IgD-negative memory B cell (primary cell): ENCODE data around the gene SPRN. TPM values are rescaled to one million over a fixed set of nuclear protein-coding genes. Genes with fewer than 3 reads are reported as not detected.
"Not testable (repeated sequence)": the region's sequence is repeated elsewhere in the genome, so short reads cannot be mapped to it uniquely, and the experiment has no call there.

ENCODE experiments used
- H3K27ac Mint-ChIP-seq, 3 donors: one replicate each; pipeline ENCODE4 v1.8.0; 2020 to 2022; ENCODE audit warnings: mild to moderate bottlenecking in 3 of 3, mixed read lengths in 3 of 3, moderate library complexity in 1 of 3
- H3K27me3 Mint-ChIP-seq: one replicate; pipeline ENCODE4 v1.8.0; 2021; ENCODE audit warnings: mixed read lengths
- H3K36me3 Mint-ChIP-seq: one replicate; pipeline ENCODE4 v1.8.0; 2020; ENCODE audit warnings: mild to moderate bottlenecking, mixed read lengths
- H3K4me1 Mint-ChIP-seq, 3 donors: one replicate each; pipeline ENCODE4 v1.8.0; 2020 to 2022; ENCODE audit warnings: mixed read lengths in 3 of 3, mild to moderate bottlenecking in 1 of 3
- H3K4me3 Mint-ChIP-seq, 4 donors: one replicate each; pipeline ENCODE4 v1.8.0; 2020 to 2022; ENCODE audit warnings: mild to moderate bottlenecking in 4 of 4, mixed read lengths in 4 of 4, moderate library complexity in 3 of 4
- H3K9me3 Mint-ChIP-seq, 3 donors: one replicate each; pipeline ENCODE4 v1.8.0; 2020 to 2021; ENCODE audit warnings: mixed read lengths in 3 of 3, mild to moderate bottlenecking in 1 of 3
- polyA plus RNA-seq: library from polyadenylated mRNA; unstranded; fragments of 300-500 nt; fragmentation: Illumina TruSeq; gene quantifications from one replicate; pipeline ENCODE4 v1.2.3, GENCODE V29; 2021

SPRN gene
- polyA plus RNA-seq: 0.40 TPM

- H3K4me1 Mint-ChIP-seq, H3K27ac Mint-ChIP-seq, H3K9me3 Mint-ChIP-seq, H3K36me3 Mint-ChIP-seq: not testable (repeated sequence)
- Mint-ChIP-seq H3K4me3 (peak within 1 kb of the TSS in 3 of 4 donors; percentile 48 to 65 (median 63)), H3K27me3 (peaks cover 11% of the 10 kb centered on the region)
These were observed at the start of gene SPRN for GRCh38 chr10:133424601-133425000. SPRN (minus strand) TSS chr10:133424625; CDS start chr10:133423681, 944 bp downstream.

DNA sequence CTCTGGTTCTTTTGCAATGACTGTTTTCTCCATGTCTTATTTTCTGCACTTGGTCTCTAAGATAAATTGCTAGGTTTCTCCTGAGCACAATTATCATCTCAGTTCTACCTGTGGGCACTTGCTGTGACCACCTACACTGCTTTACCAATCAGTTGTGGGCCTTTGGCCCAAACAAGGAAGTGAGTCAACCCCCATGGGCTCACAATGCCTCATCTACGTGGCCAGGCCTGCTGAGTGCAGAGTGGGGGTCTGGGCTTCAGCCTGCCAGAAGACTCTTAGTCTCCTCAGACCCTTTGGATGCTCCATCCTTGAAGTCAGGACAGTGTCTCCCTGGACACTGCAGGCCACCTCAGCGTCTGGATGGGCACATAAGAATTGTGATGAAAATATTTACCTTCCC is 49.6 kb upstream of the SPRN start:
- Mint-ChIP-seq H3K36me3 (peaks cover 5% of the 10 kb centered on the region), H3K27ac (no peak overlapping the region), H3K9me3 (peaks cover 0 to 3% (median 2%) of the 10 kb centered on the region in 3 donors), H3K4me3 (no peak overlapping the region), H3K4me1 (peaks cover 0 to 3% (median 2%) of the 10 kb centered on the region in 3 donors), H3K27me3 (peaks cover 3% of the 10 kb centered on the region)

- Mint-ChIP-seq H3K4me3 (no peak overlapping the region), H3K36me3 (peaks cover 5% of the 10 kb centered on the region), H3K27me3 (peaks cover 3% of the 10 kb centered on the region), H3K4me1 (peaks cover 0 to 3% (median 2%) of the 10 kb centered on the region in 3 donors), H3K9me3 (peaks cover 0 to 3% (median 2%) of the 10 kb centered on the region in 3 donors), H3K27ac (no peak overlapping the region)
These were observed 48.8 kb upstream of the SPRN start for GRCh38 chr10:133473270-133473669.

- Mint-ChIP-seq H3K27me3 (no peaks in the 10 kb centered on the region), H3K9me3 (peaks cover 0 to 3% (median 2%) of the 10 kb centered on the region in 3 donors), H3K36me3 (peaks cover 6% of the 10 kb centered on the region), H3K27ac (no peak overlapping the region), H3K4me3 (no peak overlapping the region), H3K4me1 (peaks cover 0 to 3% (median 2%) of the 10 kb centered on the region in 3 donors)
These were observed 47.1 kb upstream of the SPRN start for GRCh38 chr10:133471300-133472109.

DNA sequence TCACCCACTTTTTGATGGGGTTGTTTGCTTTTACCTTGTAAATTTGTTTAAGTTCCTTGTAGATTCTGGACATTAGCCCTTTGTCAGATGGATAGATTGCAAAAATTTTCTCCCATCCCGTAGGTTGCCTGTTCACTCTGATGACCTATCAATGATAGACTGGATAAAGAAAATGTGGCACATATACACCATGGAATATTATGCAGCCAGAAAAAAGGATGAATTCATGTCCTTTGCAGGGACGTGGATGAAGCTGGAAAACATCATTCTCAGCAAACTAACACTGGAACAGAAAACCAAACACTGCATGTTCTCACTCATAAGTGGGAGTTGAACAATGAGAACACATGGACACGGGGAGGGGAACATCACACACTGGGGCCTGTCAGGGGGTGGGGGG is 44.8 kb upstream of the SPRN start:
- not testable (repeated sequence) for H3K4me3 Mint-ChIP-seq, H3K4me1 Mint-ChIP-seq, H3K9me3 Mint-ChIP-seq, H3K27me3 Mint-ChIP-seq, H3K27ac Mint-ChIP-seq, H3K36me3 Mint-ChIP-seq

GRCh38 chr10:133467286-133467911 is 43.0 kb upstream of the SPRN start:
- H3K9me3 Mint-ChIP-seq: peaks cover 0 to 3% (median 2%) of the 10 kb centered on the region in 3 donors
- H3K4me1 Mint-ChIP-seq: no peaks in the 10 kb centered on the region
- no peak overlapping the region for H3K4me3 Mint-ChIP-seq
- peaks cover 5% of the 10 kb centered on the region for H3K36me3 Mint-ChIP-seq
- no peaks in the 10 kb centered on the region for H3K27me3 Mint-ChIP-seq
- no peak overlapping the region for H3K27ac Mint-ChIP-seq

DNA sequence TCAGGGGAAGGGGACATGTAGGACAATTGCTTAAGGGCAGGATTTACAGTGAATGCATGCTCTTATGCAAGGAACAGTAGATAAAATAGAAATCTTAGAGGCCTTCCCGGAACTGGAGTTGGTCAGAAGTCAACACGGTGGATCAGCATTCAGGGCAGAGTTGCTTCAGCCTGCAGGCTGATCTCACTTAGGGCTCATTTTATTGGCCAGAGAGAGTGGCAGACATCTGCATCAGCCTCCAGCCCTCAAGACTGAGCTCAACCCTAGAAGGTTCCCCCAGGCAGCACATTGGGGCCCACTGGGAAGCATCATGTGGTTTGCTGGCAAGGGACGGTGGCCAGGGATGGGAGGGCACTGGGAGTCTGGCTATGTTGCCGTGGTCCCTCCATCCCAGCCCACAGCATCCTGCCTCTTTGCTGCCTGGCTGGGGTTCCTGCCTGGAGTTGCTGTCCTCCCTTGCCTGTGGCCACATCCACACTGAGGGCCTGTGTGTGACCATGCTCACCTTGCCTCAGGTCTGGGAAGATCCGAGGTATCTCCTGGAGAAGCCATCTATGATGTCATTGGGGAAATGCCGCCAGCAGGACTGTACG is 42.4 kb upstream of the SPRN start:
- H3K27ac Mint-ChIP-seq: peak overlapping the region in 1 of 3 donors; percentile 52

GRCh38 chr10:133465950-133466474 is 41.6 kb upstream of the SPRN start:
- Mint-ChIP-seq H3K36me3 (peaks cover 7% of the 10 kb centered on the region), H3K27ac (peak overlapping the region in 1 of 3 donors; percentile 52), H3K27me3 (no peaks in the 10 kb centered on the region), H3K4me3 (no peak overlapping the region), H3K4me1 (no peaks in the 10 kb centered on the region), H3K9me3 (peaks cover 0 to 3% (median 2%) of the 10 kb centered on the region in 3 donors)

More for the DNA sequence above, 42.4 kb upstream of the SPRN start:
- no peak overlapping the region for H3K4me3 Mint-ChIP-seq
- no peaks in the 10 kb centered on the region for H3K4me1 Mint-ChIP-seq
- H3K27me3 Mint-ChIP-seq: no peaks in the 10 kb centered on the region
- H3K9me3 Mint-ChIP-seq: peaks cover 0 to 3% (median 2%) of the 10 kb centered on the region in 3 donors
- peaks cover 7% of the 10 kb centered on the region for H3K36me3 Mint-ChIP-seq

DNA sequence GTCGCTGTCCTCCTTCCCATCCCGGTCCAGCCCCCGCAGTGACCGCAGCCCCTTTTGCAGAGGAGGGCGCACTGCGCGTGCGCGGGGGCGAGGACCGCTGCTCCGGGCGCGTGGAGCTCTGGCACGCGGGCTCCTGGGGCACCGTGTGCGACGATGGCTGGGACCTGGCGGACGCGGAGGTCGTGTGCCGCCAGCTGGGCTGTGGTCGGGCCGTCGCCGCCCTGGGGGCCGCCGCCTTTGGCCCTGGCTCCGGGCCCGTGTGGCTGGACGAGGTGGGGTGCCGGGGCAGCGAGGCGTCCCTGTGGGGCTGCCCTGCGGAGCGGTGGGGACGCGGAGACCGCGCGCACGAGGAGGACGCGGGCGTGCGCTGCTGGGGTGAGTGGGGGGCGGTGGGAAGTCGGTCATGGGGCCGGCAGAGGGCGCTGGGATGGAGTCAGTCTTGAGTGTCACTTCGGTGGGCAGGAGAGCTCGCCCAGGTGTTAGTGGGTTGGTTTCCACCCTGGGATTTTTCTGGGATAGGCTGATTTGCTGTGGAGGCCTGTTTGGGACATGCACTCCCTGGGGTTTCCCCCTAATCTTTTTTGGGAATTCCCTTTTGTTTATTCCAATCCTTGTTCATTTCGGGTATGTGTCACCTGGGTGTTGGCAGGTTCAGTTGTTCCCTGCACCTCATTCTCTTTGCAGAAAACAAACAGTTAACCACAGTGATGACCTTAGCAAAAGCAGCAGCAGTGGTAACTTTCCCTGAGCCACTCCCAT is 40.9 kb upstream of the SPRN start:
- no peak overlapping the region for H3K27ac Mint-ChIP-seq
- H3K27me3 Mint-ChIP-seq: no peaks in the 10 kb centered on the region
- H3K36me3 Mint-ChIP-seq: peaks cover 7% of the 10 kb centered on the region
- H3K4me3 Mint-ChIP-seq: no peak overlapping the region
- H3K4me1 Mint-ChIP-seq: no peaks in the 10 kb centered on the region
- H3K9me3 Mint-ChIP-seq: peaks cover 0 to 3% (median 2%) of the 10 kb centered on the region in 3 donors

DNA sequence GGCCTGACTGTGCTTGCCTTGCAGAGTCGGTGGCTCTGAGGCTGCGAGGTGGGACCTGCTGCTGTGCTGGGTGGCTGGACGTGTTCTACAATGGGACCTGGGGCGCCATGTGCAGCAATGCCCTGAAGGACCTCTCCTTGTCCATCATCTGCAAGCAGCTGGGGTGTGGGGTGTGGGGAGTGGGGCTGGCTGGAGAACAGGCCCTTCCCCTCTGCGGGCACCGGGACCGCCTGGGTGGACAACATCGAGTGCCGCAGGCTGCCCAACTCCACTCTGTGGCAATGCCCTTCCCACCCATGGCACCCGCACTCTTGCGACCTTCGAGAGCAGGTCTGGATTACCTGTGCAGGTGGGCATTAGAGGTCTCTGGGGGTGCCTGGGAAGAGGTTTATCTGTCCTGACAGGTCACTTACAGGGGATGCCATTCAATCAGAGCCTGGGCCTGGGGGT is 40.2 kb upstream of the SPRN start:
- Mint-ChIP-seq H3K9me3 (peaks cover 0 to 3% (median 2%) of the 10 kb centered on the region in 3 donors), H3K27ac (no peak overlapping the region), H3K27me3 (no peaks in the 10 kb centered on the region), H3K36me3 (peaks cover 7% of the 10 kb centered on the region), H3K4me3 (no peak overlapping the region), H3K4me1 (no peaks in the 10 kb centered on the region)

GRCh38 chr10:133462512-133463305 is 38.3 kb upstream of the SPRN start:
- no peak overlapping the region for H3K4me3 Mint-ChIP-seq

GRCh38 chr10:133461841-133462240 is 37.4 kb upstream of the SPRN start:
- Mint-ChIP-seq H3K4me1 (no peaks in the 10 kb centered on the region), H3K27ac (no peak overlapping the region), H3K9me3 (no peaks in the 10 kb centered on the region), H3K27me3 (no peaks in the 10 kb centered on the region), H3K36me3 (peaks cover 2% of the 10 kb centered on the region), H3K4me3 (no peak overlapping the region)

More at GRCh38 chr10:133462512-133463305, 38.3 kb upstream of the SPRN start:
- no peaks in the 10 kb centered on the region for H3K9me3 Mint-ChIP-seq
- no peaks in the 10 kb centered on the region for H3K4me1 Mint-ChIP-seq
- H3K27me3 Mint-ChIP-seq: no peaks in the 10 kb centered on the region
- peaks cover 3% of the 10 kb centered on the region for H3K36me3 Mint-ChIP-seq
- no peak overlapping the region for H3K27ac Mint-ChIP-seq

DNA sequence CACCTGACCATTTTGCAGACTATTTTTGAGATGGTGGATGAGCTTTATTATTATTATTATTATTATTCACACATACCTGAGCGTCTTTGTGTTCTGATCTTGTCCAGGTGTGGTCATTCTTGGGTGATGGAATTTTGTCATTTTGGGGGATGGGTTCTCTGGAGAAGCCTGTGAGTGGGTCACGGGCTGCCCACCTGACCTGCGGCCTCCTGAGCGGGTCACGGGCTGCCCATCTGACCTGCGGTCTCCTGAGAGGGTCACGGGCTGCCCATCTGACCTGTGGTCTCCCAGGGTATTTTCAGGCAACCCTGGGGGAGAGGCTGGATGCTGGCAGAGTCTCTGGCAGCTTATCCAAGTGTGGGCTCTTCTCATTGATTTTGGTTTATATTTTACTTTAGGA is 36.6 kb upstream of the SPRN start:
- H3K27me3 Mint-ChIP-seq: no peaks in the 10 kb centered on the region
- no peaks in the 10 kb centered on the region for H3K9me3 Mint-ChIP-seq
- no peaks in the 10 kb centered on the region for H3K4me1 Mint-ChIP-seq
- no peak overlapping the region for H3K27ac Mint-ChIP-seq
- H3K4me3 Mint-ChIP-seq: no peak overlapping the region
- H3K36me3 Mint-ChIP-seq: peaks cover 2% of the 10 kb centered on the region

DNA sequence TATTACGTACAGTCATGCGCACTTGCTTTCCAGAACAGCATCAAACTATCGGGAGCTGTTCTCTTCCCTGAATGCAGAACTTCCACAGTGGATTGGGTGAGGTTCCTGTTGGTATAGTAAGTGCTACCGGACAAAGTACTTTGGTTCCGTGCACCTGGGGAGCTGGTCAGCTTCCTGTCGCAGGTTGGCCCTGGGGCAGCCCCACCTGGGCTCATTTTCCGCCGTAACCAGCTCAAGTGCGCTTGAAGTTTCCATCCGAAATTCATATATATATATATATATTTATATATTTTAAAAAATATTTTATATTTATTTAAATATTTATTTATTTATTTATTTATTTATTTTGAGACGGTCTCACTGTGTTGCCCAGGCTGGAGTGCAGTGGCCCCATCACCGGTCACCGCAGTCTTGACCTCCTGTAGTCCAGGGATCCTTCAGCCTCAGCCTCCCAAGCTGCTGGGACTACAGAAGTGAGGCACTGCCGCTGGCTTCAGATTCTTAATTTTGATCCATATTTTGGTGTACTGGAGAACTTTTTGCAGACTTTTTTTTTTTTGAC is 35.9 kb upstream of the SPRN start:
- peaks cover 2% of the 10 kb centered on the region for H3K36me3 Mint-ChIP-seq
- H3K27ac Mint-ChIP-seq: no peak overlapping the region
- H3K4me3 Mint-ChIP-seq: no peak overlapping the region
- H3K9me3 Mint-ChIP-seq: no peaks in the 10 kb centered on the region
- no peaks in the 10 kb centered on the region for H3K27me3 Mint-ChIP-seq
- H3K4me1 Mint-ChIP-seq: no peaks in the 10 kb centered on the region
